ENCODE measurements around the gene SERPING1. TPM values are rescaled to one million over a fixed set of nuclear protein-coding genes. Genes with fewer than 3 reads are reported as not detected.
A peak's percentile ranks its signal among the peaks of the same experiment; 100 is the strongest.

The SERPING1 gene
- total and polyA plus RNA-seq, 5 donors: 181 to 294 (median 216) TPM

DNA sequence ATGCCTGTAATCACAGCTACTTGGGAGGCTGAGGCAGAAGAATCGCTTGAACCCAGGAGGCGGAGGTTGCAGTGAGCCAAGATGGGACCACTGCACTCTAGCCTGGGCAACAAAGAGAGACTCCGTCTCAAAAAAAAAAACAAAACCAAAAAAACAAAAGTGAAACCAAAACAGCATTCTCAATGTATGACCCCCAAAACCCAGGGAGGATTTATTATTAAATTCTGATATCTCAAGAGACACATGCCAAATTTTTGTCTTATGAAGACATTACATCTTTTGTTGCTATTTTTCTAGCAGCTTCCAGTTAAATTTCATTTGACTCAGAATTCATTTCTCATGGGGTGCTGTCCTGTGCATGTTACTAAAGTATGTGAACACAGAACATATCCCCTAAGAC lies 55.2 kb downstream of the SERPING1 start:
- H3K27me3 ChIP-seq (ENCODE audit: control insufficient read depth, insufficient read depth): no peaks in the 10 kb centered on the region
- H3K4me3 ChIP-seq (ENCODE audit: low read length): no peak overlapping the region
- no peak for DNase-seq
- intact Hi-C loops (cut with DNase I): no loop called here
- no peak for ATAC-seq
- no peaks in the 10 kb centered on the region for H3K9me3 ChIP-seq (ENCODE audit: control insufficient read depth, low read length)
- 64% methylated on average over 3 of the region's 3 CpGs for WGBS
- no peak overlapping the region for H3K27ac ChIP-seq (ENCODE audit: low read length)
- peaks cover 8% of the 10 kb centered on the region for H3K4me1 ChIP-seq (ENCODE audit: control insufficient read depth, insufficient read depth, low read length)

DNA sequence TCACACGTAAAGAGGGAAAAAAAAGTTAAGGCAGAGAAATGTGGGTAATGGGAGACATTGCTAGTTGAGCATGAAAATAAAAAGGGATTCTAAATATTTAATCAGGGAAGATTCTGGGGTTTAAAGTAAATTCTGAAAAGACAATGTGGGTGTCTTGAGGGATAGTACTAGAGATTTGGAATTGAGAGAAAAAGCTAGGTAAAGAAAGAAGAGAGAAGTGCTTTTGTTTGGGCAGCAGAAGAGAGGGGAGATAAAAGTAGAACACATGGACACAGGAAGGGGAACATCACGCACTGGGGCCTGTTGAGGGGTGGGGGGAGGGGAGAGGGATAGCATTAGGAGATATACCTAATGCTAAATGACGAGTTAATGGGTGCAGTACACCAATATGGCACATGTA lies 55.7 kb downstream of the SERPING1 start:
- Histone ChIP-seq H3K27ac (ENCODE audit: low read length) (no peak overlapping the region), H3K9me3 (ENCODE audit: control insufficient read depth, low read length) (no peaks in the 10 kb centered on the region), H3K27me3 (ENCODE audit: control insufficient read depth, insufficient read depth) (no peaks in the 10 kb centered on the region), H3K4me3 (ENCODE audit: low read length) (no peak overlapping the region), H3K4me1 (ENCODE audit: control insufficient read depth, insufficient read depth, low read length) (peaks cover 7% of the 10 kb centered on the region)
- 35% methylated on average over 3 of the region's 3 CpGs for WGBS
- DNase-seq (no peak), ATAC-seq (no peak)
- intact Hi-C loops (cut with DNase I): no loop called here

DNA sequence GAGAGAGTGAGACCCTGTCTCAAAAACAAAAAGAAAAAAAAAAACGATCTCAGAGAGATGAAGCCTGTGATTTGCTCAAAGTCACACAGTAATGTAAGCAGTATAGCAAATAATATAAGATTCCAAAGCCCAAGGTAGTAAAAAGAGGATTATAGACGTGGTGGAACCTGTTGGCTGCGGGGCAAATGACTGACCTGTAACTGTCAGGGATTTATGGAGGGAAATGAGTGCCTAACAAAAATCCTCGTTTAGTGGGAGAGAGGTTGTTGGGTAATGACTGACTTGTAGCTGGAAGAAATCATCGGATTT lies 59.4 kb downstream of the SERPING1 start:
- H3K4me1 ChIP-seq (ENCODE audit: control insufficient read depth, insufficient read depth, low read length): no peaks in the 10 kb centered on the region
- WGBS: 29% methylated on average over 5 of the region's 5 CpGs
- ATAC-seq (no peak), DNase-seq (no peak)
- H3K27me3 ChIP-seq (ENCODE audit: control insufficient read depth, insufficient read depth): no peaks in the 10 kb centered on the region
- peak overlapping the region; percentile 91 for H3K27ac ChIP-seq (ENCODE audit: low read length)
- peak overlapping the region; percentile 44 for H3K4me3 ChIP-seq (ENCODE audit: low read length)
- intact Hi-C loops (cut with DNase I): no loop called here
- no peaks in the 10 kb centered on the region for H3K9me3 ChIP-seq (ENCODE audit: control insufficient read depth, low read length)

DNA sequence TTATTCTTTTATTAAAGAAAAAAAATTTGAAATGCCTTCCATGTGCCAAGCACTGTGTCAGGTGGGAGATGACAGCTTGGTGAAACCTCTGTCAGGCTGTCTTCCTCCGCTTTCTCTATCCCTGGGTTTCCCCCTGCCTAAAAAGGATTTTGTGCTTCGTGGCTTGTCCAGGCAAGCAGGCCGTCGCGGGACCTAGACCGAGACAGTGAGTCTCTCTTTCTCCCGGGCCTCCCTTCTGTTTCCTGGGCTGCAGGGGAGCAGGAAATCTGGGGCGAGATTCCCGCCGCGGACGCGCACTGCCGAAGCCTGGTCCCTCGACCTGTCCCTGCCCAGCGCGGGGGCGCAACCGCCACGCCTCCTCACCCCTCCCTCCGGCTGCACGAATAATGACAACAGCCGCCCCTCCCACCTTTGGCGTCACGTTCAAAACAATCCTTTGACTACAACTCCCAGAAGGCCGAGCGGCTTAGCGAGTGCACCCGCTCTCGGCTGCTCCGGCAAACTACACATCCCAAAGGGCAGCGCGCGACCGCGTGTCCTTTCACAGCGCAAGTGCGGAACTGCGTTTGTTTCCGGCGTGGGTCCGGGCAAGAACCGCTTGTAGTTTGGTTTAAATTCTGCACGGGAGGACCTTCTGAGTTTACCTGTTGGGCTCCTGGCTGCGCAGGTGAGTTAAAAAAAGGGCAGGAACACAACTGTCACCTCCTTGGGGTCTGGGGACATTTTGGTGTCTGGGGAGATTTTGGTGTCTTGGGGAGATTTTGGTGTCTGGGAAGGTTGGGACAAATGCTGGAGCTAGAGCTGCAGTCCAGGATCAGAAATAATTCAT lies 59.9 kb downstream of the SERPING1 start, which contains the start of gene CLP1:
Gene CLP1, plus strand, starts transcription at position 569 of the 829 bp plus-strand sequence. CDS start 1,715 bp downstream, outside the sequence.
- under 1% methylated on average over 45 of the region's 45 CpGs for WGBS
- intact Hi-C loops (cut with DNase I): no loop called here

DNA sequence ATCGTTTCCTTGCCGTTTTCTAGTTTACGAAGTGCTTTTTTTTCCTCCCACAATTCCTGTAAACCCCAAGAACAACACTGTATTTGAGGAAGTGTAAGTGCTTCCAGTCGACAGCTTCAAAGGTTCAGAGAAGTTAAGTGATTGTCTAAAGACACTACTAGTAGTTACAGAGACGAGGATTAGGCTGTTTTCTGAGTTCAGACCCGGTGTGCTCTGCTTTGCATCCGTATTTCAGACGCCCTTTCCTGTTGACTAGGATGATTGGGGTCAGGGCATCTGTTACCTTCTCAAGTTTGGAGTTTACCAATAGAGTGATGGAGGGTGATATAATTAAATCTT lies 60.5 kb downstream of the SERPING1 start:
- ATAC-seq (no peak), DNase-seq (no peak)
- intact Hi-C loops (cut with DNase I): no loop called here
- H3K9me3 ChIP-seq (ENCODE audit: control insufficient read depth, low read length): no peaks in the 10 kb centered on the region
- WGBS: under 1% methylated on average over 8 of the region's 8 CpGs
- H3K4me1 ChIP-seq (ENCODE audit: control insufficient read depth, insufficient read depth, low read length): no peaks in the 10 kb centered on the region
- H3K27me3 ChIP-seq (ENCODE audit: control insufficient read depth, insufficient read depth): no peaks in the 10 kb centered on the region
- peak overlapping the region; percentile 78 for H3K4me3 ChIP-seq (ENCODE audit: low read length)
- H3K27ac ChIP-seq (ENCODE audit: low read length): no peak overlapping the region

More for the DNA sequence above, 59.9 kb downstream of the SERPING1 start, which contains the start of gene CLP1:
- peak within 1 kb of the TSS; percentile 78 for H3K4me3 ChIP-seq (ENCODE audit: low read length)
- no peaks in the 10 kb centered on the region for H3K27me3 ChIP-seq (ENCODE audit: control insufficient read depth, insufficient read depth)
- ATAC-seq: peak; percentile 99
- H3K4me1 ChIP-seq (ENCODE audit: control insufficient read depth, insufficient read depth, low read length): no peaks in the 10 kb centered on the region
- H3K9me3 ChIP-seq (ENCODE audit: control insufficient read depth, low read length): no peaks in the 10 kb centered on the region
- DNase-seq: peak; percentile 100
- peak within 1 kb of the TSS; percentile 91 for H3K27ac ChIP-seq (ENCODE audit: low read length)

DNA sequence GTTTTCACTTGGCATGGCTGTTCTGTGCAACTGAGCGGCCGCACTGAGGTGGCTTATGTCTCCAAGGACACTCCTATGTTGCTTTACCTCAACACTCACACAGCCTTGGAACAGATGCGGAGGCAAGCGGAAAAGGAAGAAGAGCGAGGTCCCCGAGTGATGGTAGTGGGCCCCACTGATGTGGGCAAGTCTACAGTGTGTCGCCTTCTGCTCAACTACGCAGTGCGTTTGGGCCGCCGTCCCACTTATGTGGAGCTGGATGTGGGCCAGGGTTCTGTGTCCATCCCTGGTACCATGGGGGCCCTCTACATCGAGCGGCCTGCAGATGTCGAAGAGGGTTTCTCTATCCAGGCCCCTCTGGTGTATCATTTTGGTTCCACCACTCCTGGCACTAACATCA lies 62.2 kb downstream of the SERPING1 start:
- no peaks in the 10 kb centered on the region for H3K9me3 ChIP-seq (ENCODE audit: control insufficient read depth, low read length)
- 95% methylated on average over 14 of the region's 14 CpGs for WGBS
- intact Hi-C loops (cut with DNase I): no loop called here
- no peak overlapping the region for H3K4me3 ChIP-seq (ENCODE audit: low read length)
- no peak overlapping the region for H3K27ac ChIP-seq (ENCODE audit: low read length)
- ATAC-seq (no peak), DNase-seq (no peak)
- H3K27me3 ChIP-seq (ENCODE audit: control insufficient read depth, insufficient read depth): no peaks in the 10 kb centered on the region
- H3K4me1 ChIP-seq (ENCODE audit: control insufficient read depth, insufficient read depth, low read length): no peaks in the 10 kb centered on the region

DNA sequence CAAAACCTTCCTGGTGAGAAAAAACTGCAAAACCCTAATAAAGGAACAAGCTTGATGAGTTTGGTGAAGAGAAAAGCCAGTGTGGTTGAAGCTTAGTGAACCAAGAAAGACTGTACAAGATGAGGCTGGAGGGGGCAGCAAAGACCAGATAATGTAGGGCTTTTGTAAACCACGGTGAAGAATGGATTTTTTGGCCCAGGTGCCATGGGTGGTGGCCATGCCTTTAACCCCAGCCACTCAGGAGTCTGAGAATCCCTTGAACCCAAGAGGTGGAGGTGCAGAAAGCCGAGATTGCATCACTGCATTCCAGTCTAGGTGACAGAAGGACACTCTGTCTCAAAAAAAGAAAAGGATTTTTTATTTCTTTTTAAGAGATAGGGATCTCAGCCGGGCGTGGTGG lies 65.4 kb downstream of the SERPING1 start:
- ATAC-seq (no peak), DNase-seq (no peak)
- intact Hi-C loops (cut with DNase I): no loop called here
- no peaks in the 10 kb centered on the region for H3K4me1 ChIP-seq (ENCODE audit: control insufficient read depth, insufficient read depth, low read length)
- no peaks in the 10 kb centered on the region for H3K27me3 ChIP-seq (ENCODE audit: control insufficient read depth, insufficient read depth)
- no peak overlapping the region for H3K4me3 ChIP-seq (ENCODE audit: low read length)
- H3K27ac ChIP-seq (ENCODE audit: low read length): no peak overlapping the region
- H3K9me3 ChIP-seq (ENCODE audit: control insufficient read depth, low read length): no peaks in the 10 kb centered on the region
- 71% methylated on average over 4 of the region's 4 CpGs for WGBS

DNA sequence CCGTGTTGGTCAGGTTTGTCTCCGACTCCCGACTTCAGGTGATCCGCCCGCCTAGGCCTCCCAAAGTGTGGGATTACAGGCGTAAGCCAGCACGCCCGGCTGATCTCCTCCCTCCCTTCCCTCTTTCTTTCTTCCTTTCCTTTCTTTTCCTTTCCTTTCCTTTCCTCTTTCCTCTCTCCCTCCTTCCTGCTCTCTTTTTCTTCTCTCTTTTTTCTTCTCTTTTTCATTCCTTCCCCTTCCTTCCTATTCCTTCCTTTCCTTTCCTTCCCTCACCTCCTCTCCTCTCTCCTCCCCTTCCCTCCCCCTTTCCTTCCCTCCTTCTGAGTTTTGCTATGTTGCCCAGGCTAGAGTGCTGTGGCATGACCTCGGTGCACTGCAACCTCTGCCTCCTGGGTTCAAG lies 66.5 kb downstream of the SERPING1 start:
- H3K4me3 ChIP-seq (ENCODE audit: low read length): no peak overlapping the region
- DNase-seq (no peak), ATAC-seq (no peak)
- no peaks in the 10 kb centered on the region for H3K4me1 ChIP-seq (ENCODE audit: control insufficient read depth, insufficient read depth, low read length)
- WGBS: 80% methylated on average over 9 of the region's 9 CpGs
- no peaks in the 10 kb centered on the region for H3K9me3 ChIP-seq (ENCODE audit: control insufficient read depth, low read length)
- no peaks in the 10 kb centered on the region for H3K27me3 ChIP-seq (ENCODE audit: control insufficient read depth, insufficient read depth)
- H3K27ac ChIP-seq (ENCODE audit: low read length): no peak overlapping the region
- intact Hi-C loops (cut with DNase I): no loop called here

Small RNA genes lying within 50 kb of the gene (microRNA-seq; reads per million reads assigned to microRNA genes)
- 7,932 to 8,759 reads per million in 2 donors for gene MIR130A

Other genes with a start within 250 kb of the SERPING1 start
- gene PRG3, start 216.5 kb upstream of the SERPING1 start, total RNA-seq: not detected
- not detected for gene PRG3, start 216.5 kb upstream of the SERPING1 start, polyA plus RNA-seq
- gene PRG2, start 207.0 kb upstream of the SERPING1 start, total RNA-seq: under 1 TPM in 1 of 4 donors, not detected in 3; 0.23 TPM
- 0.16 TPM for gene PRG2, start 207.0 kb upstream of the SERPING1 start, polyA plus RNA-seq
- 10 to 100 TPM; 24.1 to 37.0 (median 30.7) TPM for gene SLC43A3, start 170.6 kb upstream of the SERPING1 start, total RNA-seq
- gene SLC43A3, start 170.6 kb upstream of the SERPING1 start, polyA plus RNA-seq: 20.7 TPM
- gene RTN4RL2, start 137.2 kb upstream of the SERPING1 start, total RNA-seq: 1 to 10 TPM in 1 of 4 donors, under 1 TPM in 3; 0.65 to 1.4 (median 0.79) TPM
- 0.97 TPM for gene RTN4RL2, start 137.2 kb upstream of the SERPING1 start, polyA plus RNA-seq
- 1 to 10 TPM; 3.4 to 10.0 (median 8.8) TPM for gene SLC43A1, start 82.0 kb upstream of the SERPING1 start, total RNA-seq
- 8.4 TPM for gene SLC43A1, start 82.0 kb upstream of the SERPING1 start, polyA plus RNA-seq
- 10 to 100 TPM; 40.6 to 68.8 (median 50.2) TPM for gene TIMM10, start 66.9 kb upstream of the SERPING1 start, total RNA-seq
- 59.2 TPM for gene TIMM10, start 66.9 kb upstream of the SERPING1 start, polyA plus RNA-seq
- gene SMTNL1, start 60.1 kb upstream of the SERPING1 start, total RNA-seq: not detected
- not detected for gene SMTNL1, start 60.1 kb upstream of the SERPING1 start, polyA plus RNA-seq
- 10 to 100 TPM; 22.6 to 28.8 (median 24.6) TPM for gene UBE2L6, start 30.0 kb upstream of the SERPING1 start, total RNA-seq
- gene UBE2L6, start 30.0 kb upstream of the SERPING1 start, polyA plus RNA-seq: 19.8 TPM
- 1 to 10 TPM in 1 of 4 donors, under 1 TPM in 3; 0.33 to 1.1 (median 0.62) TPM for gene YPEL4, start 52.2 kb downstream of the SERPING1 start, total RNA-seq
- gene YPEL4, start 52.2 kb downstream of the SERPING1 start, polyA plus RNA-seq: 1.5 TPM
- gene CLP1, start 60.1 kb downstream of the SERPING1 start, total RNA-seq: 1 to 10 TPM; 6.3 to 8.2 (median 7.2) TPM
- 4.6 TPM for gene CLP1, start 60.1 kb downstream of the SERPING1 start, polyA plus RNA-seq
- 10 to 100 TPM; 38.9 to 60.4 (median 54.3) TPM for gene ZDHHC5, start 70.4 kb downstream of the SERPING1 start, total RNA-seq
- 27.0 TPM for gene ZDHHC5, start 70.4 kb downstream of the SERPING1 start, polyA plus RNA-seq
- gene MED19, start 114.5 kb downstream of the SERPING1 start, total RNA-seq: 10 to 100 TPM in 2 of 4 donors, 1 to 10 TPM in 2; 8.4 to 10.5 (median 9.5) TPM
- gene MED19, start 114.5 kb downstream of the SERPING1 start, polyA plus RNA-seq: 9.8 TPM
- gene TMX2, start 114.9 kb downstream of the SERPING1 start, total RNA-seq: 10 to 100 TPM; 57.4 to 78.1 (median 70.8) TPM
- 73.2 TPM for gene TMX2, start 114.9 kb downstream of the SERPING1 start, polyA plus RNA-seq
- gene SELENOH, start 143.8 kb downstream of the SERPING1 start, total RNA-seq: 100 to 1,000 TPM in 2 of 4 donors, 10 to 100 TPM in 2; 91.3 to 110 (median 99.1) TPM
- 163 TPM for gene SELENOH, start 143.8 kb downstream of the SERPING1 start, polyA plus RNA-seq
- not detected for gene BTBD18, start 154.1 kb downstream of the SERPING1 start, total RNA-seq
- 0.02 TPM for gene BTBD18, start 154.1 kb downstream of the SERPING1 start, polyA plus RNA-seq
- gene CTNND1, start 164.1 kb downstream of the SERPING1 start, total RNA-seq: 10 to 100 TPM; 66.6 to 98.6 (median 77.5) TPM
- gene CTNND1, start 164.1 kb downstream of the SERPING1 start, polyA plus RNA-seq: 32.2 TPM

Data from right cardiac atrium (tissue), 5 donors.